Gastroesophageal sphincter (tissue), 4 donors: ENCODE data around the gene ZC3H15. TPM values are rescaled to one million over a fixed set of nuclear protein-coding genes. Genes with fewer than 3 reads are reported as not detected.
"Not testable (repeated sequence)": the region's sequence is repeated elsewhere in the genome, so short reads cannot be mapped to it uniquely, and the experiment has no call there.

Source experiments
- ATAC-seq: fragments of 150-250 bp; one replicate; pipeline ENCODE4 v1.9.1; 2016; ENCODE audit warnings: mild to moderate bottlenecking, moderate library complexity
- H3K27ac ChIP-seq, 4 donors: fragments of 200-600 bp; sonication (generic) in 3 of 4; 1 replicate in 3 of 4; 2 replicates in 1 of 4; pipeline ENCODE4 v1.5.1; 2016 to 2019
- H3K27me3 ChIP-seq: fragments of 200-600 bp; sonication (generic); one replicate; pipeline ENCODE4 v1.5.1; 2019
- H3K36me3 ChIP-seq, 2 donors: fragments of 200-600 bp; sonication (generic); one replicate each; pipeline ENCODE4 v1.5.1; 2019; ENCODE audit warnings: control low read depth in 1 of 2
- H3K4me1 ChIP-seq, 3 donors: fragments of 200-600 bp; sonication (generic); 1 replicate in 2 of 3; 2 replicates in 1 of 3; pipeline ENCODE4 v1.5.1; 2016 to 2019; ENCODE audit warnings: control low read depth in 2 of 3
- H3K4me3 ChIP-seq, 2 donors: fragments of 200-600 bp; sonication (generic); one replicate each; pipeline ENCODE4 v1.5.1; 2019; ENCODE audit warnings: mild to moderate bottlenecking in 1 of 2, moderate library complexity in 1 of 2
- H3K9me3 ChIP-seq, 3 donors: fragments of 200-600 bp; sonication (generic); one replicate each; pipeline ENCODE4 v1.5.1; 2017 to 2019; ENCODE audit warnings: control low read depth in 2 of 3
- EP300 ChIP-seq: sonication (generic); formaldehyde crosslinking; IDR thresholded peaks from one replicate; pipeline ENCODE4 v1.6.1; 2017; ENCODE audit warnings: antibody characterized with exemption, mild to moderate bottlenecking
- POLR2A ChIP-seq, 2 donors: fragments of 450-650 bp; IDR thresholded peaks; one replicate each; pipeline ENCODE4 v1.6.1; 2017; ENCODE audit warnings: antibody characterized with exemption in 2 of 2, mild to moderate bottlenecking in 2 of 2, moderate library complexity in 1 of 2
- POLR2AphosphoS5 ChIP-seq: sonication (generic); formaldehyde crosslinking; IDR thresholded peaks from one replicate; pipeline ENCODE4 v1.6.1; 2017; ENCODE audit warnings: antibody characterized with exemption
- WGBS, 2 donors: methylation state at CpG; one replicate each; pipeline ENCODE4 v1.1.5; 2018; ENCODE audit warnings: low coverage in 1 of 2; 5-methylcytosine and 5-hydroxymethylcytosine counted together
- total RNA-seq, 4 donors: library from RNA; depleted of rRNA; stranded (reverse); fragments of >200 nt; gene quantifications; one replicate each; pipeline ENCODE4 v1.1.0, GENCODE V29; 2016
- TF ChIP-seq, protein P1 (sequence below), 4 experiments: fragments of 200-600 bp in 2 of 4; fragments of 450-650 bp in 2 of 4; sonication (generic) in 1 of 4; IDR thresholded peaks; one replicate each; pipeline ENCODE4 v1.5.1; 2017 to 2019; ENCODE audit warnings: antibody characterized with exemption in 4 of 4, mild to moderate bottlenecking in 2 of 4, moderate library complexity in 2 of 4

Gene ZC3H15
- total RNA-seq, 4 donors from 2014 or later: 46.3 to 74.6 (median 67.4) TPM

DNA sequence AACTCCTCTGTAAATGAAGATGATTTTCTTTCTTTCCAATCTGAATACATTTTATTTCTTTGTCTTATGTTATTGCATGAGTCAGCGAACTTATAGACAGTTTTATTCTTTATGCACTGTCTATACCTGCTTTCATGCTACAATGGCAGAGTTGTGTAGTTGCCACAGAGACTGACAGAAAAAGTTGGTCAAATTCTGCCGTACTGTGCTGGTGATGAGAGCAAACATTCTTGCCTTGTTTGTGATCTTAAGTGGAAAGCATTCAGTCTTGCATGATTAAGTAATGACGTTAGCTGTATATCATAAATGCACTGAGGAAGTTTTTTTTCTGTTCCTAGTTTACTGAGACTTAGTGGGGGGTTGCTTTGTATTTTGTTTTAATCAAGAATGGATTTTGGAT, 32.9 kb downstream of the ZC3H15 start:
- peaks cover 0 to 29% of the 10 kb centered on the region in 2 donors for H3K36me3 ChIP-seq
- no peaks in the 10 kb centered on the region for H3K27me3 ChIP-seq
- no peak overlapping the region for H3K27ac ChIP-seq
- ATAC-seq: no peak
- WGBS, 2 donors: 55 to 61% methylated on average over 3 of the region's 3 CpGs
- H3K4me1 ChIP-seq: peaks cover 0 to 13% (median 0%) of the 10 kb centered on the region in 3 donors
- no peak for TF ChIP-seq POLR2A (IDR thresholded peaks at IDR 0.05)
- TF ChIP-seq POLR2AphosphoS5: no peak
- no peak for TF ChIP-seq EP300
- TF ChIP-seq, protein P1, sequence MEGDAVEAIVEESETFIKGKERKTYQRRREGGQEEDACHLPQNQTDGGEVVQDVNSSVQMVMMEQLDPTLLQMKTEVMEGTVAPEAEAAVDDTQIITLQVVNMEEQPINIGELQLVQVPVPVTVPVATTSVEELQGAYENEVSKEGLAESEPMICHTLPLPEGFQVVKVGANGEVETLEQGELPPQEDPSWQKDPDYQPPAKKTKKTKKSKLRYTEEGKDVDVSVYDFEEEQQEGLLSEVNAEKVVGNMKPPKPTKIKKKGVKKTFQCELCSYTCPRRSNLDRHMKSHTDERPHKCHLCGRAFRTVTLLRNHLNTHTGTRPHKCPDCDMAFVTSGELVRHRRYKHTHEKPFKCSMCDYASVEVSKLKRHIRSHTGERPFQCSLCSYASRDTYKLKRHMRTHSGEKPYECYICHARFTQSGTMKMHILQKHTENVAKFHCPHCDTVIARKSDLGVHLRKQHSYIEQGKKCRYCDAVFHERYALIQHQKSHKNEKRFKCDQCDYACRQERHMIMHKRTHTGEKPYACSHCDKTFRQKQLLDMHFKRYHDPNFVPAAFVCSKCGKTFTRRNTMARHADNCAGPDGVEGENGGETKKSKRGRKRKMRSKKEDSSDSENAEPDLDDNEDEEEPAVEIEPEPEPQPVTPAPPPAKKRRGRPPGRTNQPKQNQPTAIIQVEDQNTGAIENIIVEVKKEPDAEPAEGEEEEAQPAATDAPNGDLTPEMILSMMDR (IDR thresholded peaks at IDR 0.05): no peak
- no peak overlapping the region for H3K4me3 ChIP-seq
- H3K9me3 ChIP-seq: no peaks in the 10 kb centered on the region

DNA sequence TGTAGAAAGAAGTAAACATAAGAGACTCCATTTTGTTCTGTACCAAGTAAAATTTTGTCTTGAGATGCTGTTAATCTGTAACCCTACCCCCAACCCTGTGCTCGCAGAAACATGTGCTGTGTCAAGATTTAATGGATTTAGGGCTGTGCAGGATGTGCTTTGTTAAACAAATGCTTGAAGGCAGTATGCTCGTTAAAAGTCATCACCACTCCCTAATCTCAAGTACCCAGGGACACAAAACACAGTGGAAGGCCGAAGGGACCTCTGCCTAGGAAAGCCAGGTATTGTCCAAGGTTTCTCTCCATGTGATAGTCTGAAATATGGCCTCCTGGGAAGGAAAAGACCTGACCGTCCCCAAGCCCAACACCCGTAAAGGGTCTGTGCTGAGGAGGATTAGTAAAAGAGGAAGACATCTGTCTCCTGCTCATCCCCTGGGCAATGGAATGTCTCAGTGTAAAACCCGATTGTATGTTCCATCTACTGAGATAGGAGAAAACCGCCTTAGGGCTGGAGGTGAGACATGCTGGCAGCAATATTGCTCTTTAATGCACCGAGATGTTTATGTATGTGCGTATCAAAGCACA, 35.6 kb downstream of the ZC3H15 start:
- 59 to 77% methylated on average over 5 to 9 of the region's 9 CpGs for WGBS, 2 donors
- not testable (repeated sequence) for H3K27me3 ChIP-seq, ATAC-seq, H3K27ac ChIP-seq, H3K9me3 ChIP-seq, H3K4me3 ChIP-seq
- Histone ChIP-seq H3K4me1 (peaks cover 0 to 13% (median 0%) of the 10 kb centered on the region in 3 donors), H3K36me3 (peaks cover 0 to 26% of the 10 kb centered on the region in 2 donors)

DNA sequence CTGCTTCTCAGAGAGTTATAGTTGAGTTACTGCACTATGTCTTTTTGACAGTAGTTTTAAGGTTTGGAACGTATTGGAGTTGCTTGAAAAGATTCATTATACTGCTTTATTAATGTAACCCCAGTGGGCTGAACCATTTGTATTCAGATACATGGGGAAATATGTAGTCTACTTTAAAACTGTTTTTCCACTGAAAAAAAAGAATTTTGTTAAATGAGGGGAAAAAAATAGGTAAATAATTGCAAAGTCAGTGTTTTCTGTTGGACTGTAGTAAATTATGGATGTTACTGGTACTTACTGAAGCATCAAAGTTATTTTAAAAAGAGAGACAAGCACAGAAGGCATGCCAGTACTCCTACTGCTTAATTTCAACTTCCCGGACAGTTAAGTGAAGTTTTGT, 36.4 kb downstream of the ZC3H15 start:
- H3K27me3 ChIP-seq: no peaks in the 10 kb centered on the region
- no peak overlapping the region for H3K4me3 ChIP-seq
- TF ChIP-seq POLR2A (IDR thresholded peaks at IDR 0.05) (no peak), POLR2AphosphoS5 (no peak), EP300 (no peak)
- TF ChIP-seq, protein P1 (IDR thresholded peaks at IDR 0.05): no peak
- WGBS, 2 donors: 30 to 37% methylated on average over 2 of the region's 2 CpGs
- no peak overlapping the region for H3K27ac ChIP-seq
- peaks cover 0 to 24% of the 10 kb centered on the region in 2 donors for H3K36me3 ChIP-seq
- H3K9me3 ChIP-seq: no peaks in the 10 kb centered on the region
- no peak for ATAC-seq
- peaks cover 0 to 13% (median 0%) of the 10 kb centered on the region in 3 donors for H3K4me1 ChIP-seq

DNA sequence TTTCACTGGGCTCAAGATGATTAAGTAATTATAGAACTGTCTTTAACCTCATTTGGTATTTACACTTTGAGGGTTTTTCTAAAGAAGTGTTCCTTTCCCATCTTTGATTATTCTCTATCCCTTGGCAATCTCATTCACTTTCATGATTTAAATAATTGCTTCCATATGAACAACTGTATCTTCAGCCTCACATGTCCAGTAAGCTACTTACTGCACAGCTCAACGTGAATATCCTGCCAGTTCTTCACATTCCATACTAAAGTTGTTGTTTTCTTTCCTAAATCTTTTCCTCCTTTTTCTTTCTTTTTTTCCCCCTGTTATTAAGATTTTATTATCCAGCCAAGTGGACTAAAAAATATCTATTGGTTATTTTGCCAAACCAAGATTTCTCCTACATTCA, 37.7 kb downstream of the ZC3H15 start:
- peaks cover 0 to 14% of the 10 kb centered on the region in 2 donors for H3K36me3 ChIP-seq
- H3K27me3 ChIP-seq: no peaks in the 10 kb centered on the region
- ATAC-seq: no peak
- H3K9me3 ChIP-seq: no peaks in the 10 kb centered on the region
- WGBS, 2 donors: 20 to 21% methylated on average over 1 of the region's 1 CpG
- H3K4me1 ChIP-seq: peaks cover 0 to 13% (median 0%) of the 10 kb centered on the region in 3 donors
- H3K4me3 ChIP-seq: no peak overlapping the region
- no peak overlapping the region for H3K27ac ChIP-seq
- TF ChIP-seq, protein P1 (IDR thresholded peaks at IDR 0.05): no peak
- TF ChIP-seq EP300 (no peak), POLR2A (IDR thresholded peaks at IDR 0.05) (no peak)

DNA sequence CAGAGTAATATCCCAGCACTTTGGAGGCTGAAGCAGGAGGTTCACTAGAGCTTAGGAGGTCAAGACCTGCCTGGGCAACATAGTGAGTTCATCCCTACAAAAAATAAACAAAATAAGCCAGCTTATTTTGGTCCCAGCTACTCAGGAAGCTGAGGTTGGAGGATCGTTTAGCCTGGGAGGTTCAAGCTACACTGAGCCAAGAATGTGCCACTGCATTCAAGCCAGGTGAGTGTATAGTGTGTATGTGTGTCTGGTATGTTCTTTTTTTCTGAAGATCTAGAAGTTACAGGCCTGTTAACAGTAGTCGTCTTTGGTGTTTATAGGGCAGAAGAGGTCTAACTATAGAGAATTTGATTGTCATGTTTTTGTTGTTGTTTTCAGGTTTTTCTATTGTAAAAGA, 40.2 kb downstream of the ZC3H15 start:
- peaks cover 0 to 13% (median 0%) of the 10 kb centered on the region in 3 donors for H3K4me1 ChIP-seq
- no peak overlapping the region for H3K27ac ChIP-seq
- no peaks in the 10 kb centered on the region for H3K27me3 ChIP-seq
- H3K4me3 ChIP-seq: no peak overlapping the region
- ATAC-seq: no peak
- H3K9me3 ChIP-seq: no peaks in the 10 kb centered on the region
- WGBS, 2 donors: 25 to 40% methylated on average over 2 of the region's 2 CpGs
- TF ChIP-seq EP300 (no peak), POLR2A (IDR thresholded peaks at IDR 0.05) (no peak), POLR2AphosphoS5 (no peak)
- TF ChIP-seq, protein P1 (IDR thresholded peaks at IDR 0.05): no peak
- peaks cover 0 to 5% of the 10 kb centered on the region in 2 donors for H3K36me3 ChIP-seq
